HL-60/S4 treated with retinoic acid at 250 ng/mL for 4 days and 3 days (cell line): Measurements from ENCODE around the gene ZNF45.
"Not testable (repeated sequence)": the region's sequence is repeated elsewhere in the genome, so short reads cannot be mapped to it uniquely, and the experiment has no call there.

Experiments used
- in situ Hi-C: fragments of 300-500 bp; cut with MboI; formaldehyde crosslinking; loops from 2 replicates; pipeline ENCODE4 v1.7.0; 2022; ENCODE audit warnings: low sequenced_read_pairs

Gene ZNF45

DNA sequence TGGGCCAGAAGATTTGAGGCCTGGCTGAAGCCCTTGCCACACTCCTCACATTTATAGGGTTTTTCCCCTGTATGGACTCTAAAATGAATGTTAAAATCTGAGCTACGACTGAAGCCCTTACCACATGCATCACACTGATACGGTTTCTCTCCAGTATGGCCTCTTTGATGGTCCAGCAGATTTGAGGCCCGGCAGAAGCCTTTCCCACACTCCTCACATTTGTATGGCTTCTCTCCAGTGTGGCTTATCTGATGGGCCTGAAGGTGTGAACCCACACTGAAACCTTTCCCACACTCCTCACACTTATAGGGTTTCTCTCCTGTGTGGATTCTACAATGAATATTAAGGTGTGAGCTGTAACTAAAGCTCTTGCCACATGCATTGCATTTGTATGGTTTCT lies 21.0 kb downstream of the ZNF45 start:
- in situ Hi-C loops: no loop called here

DNA sequence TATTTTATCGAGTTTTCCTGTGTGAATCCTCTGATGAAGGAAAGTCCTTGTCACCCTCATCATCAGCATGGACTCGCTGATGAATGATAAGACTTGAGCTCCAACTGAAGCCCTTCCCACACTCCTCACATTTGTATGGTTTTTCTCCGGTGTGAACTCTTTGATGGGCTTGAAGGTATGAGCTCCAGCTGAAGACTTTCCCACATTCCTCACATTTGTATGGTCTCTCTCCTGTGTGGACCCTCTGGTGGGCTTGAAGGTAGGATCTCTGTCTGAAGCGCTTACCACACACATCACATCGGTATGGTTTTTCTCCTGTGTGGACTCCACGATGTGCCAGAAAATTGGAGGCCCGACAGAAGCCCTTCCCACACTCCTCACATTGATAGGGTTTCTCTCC lies 21.7 kb downstream of the ZNF45 start:
- in situ Hi-C loops: no loop called here

DNA sequence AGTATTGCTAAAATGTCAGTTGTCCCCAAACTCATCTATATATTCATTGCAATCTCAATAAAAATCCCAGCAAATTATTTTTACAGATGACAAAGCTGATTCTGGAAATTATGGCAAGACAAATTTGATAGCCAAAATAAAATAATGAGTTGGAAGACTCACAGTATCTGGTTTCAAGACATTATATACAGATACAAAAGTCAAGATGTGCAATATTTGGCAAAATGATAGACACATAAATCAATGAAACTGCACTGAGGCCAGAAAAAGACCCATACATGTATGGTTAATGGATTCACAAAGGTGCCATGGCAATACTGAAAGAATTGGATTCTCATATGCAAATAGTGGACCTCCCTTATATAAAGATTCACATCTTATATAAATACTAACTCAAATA lies 24.2 kb downstream of the ZNF45 start:
- in situ Hi-C loops: no loop called here

DNA sequence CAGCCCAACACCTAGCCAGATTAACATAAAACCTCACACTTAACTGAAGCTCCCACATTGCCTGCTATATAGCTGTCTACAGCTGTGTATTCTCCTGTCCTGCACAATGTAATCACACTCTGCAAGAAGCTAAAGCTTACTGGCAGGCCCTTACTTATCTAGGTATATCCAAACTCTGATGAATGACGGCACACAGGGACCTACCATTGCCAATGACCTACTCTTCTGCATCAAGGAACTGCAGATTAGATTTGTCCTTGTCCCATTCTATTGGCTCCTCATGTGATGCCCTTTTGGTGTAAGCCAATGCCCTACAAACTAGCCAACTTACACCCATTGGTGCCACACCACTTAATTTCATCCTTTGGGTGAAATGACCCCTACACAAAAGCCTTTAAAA lies 26.4 kb downstream of the ZNF45 start:
- in situ Hi-C loops: no loop called here

DNA sequence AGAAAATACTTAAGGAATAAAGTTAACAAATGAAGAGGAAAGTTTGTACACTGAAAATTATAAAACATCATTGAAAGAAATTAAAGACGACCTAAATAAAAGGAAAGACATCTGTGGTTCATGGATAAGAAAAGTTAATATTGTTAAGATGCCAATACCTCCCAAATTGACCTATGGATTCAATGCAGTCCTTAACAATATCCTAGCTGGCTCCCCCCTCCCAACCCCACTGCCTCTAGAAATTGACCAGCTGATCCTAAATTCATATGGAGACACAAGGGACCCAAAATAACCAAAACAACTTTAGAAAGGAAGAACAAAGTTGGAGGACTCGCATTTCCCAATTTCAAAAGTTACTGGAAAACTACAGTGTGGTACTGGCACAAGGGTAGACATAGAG lies 28.3 kb downstream of the ZNF45 start:
- in situ Hi-C loops: no loop called here

DNA sequence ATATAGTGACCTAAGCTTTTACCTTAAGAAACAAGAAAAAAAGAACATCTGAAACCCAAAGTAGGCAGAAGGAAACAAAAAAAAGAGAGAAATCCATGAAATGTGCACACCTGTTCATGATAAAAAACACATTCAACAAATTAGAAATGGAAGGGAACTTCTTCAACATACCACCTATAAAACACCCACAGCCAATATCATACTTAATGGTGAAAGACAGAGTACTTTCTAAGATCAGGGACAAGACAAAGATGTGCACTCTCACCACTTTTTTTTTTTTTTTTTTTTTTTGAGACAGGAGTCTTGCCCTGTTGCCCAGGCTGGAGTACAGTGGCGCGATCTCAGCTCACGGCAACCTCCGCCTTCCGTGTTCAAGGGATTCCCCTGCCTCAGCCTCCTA lies 29.2 kb downstream of the ZNF45 start:
- in situ Hi-C loops: no loop called here

GRCh38 chr19:43902399-43902798 lies 32.7 kb downstream of the ZNF45 start:
- in situ Hi-C loops: no loop called here

- in situ Hi-C loops: no loop called here
Measured at GRCh38 chr19:43901395-43902390, 33.4 kb downstream of the ZNF45 start.

DNA sequence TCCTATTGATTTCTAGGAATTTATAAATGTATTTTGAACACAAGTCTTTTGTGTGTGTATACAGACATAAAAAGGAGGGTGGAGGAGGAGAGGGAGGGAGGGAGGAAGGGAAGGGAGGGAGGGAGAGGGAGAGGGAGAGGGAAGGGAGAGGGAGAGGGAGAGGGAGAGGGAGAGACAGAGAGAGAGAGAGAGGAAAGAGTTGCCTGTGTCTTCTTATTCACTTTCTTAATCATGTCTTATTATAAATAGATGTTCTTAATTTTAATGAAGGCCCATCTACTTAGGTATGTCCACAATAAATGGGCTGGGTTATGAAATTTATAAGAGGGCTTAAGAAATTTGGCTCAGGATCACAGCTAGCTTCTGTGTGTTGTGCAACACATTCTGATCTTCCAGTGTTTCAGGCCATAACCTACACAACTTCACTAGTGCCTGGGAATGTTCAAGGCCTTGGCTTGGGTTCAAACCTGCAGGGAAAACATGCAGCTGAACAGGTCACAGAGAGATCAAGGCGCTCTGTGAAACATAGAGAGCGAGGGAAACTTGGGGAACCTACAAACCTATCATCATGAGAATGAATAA lies 39.3 kb downstream of the ZNF45 start:
- in situ Hi-C loops: no loop called here

- in situ Hi-C loops: no loop called here
Measured at GRCh38 chr19:43883864-43884263, 51.2 kb downstream of the ZNF45 start, which contains the start of gene ZNF404. TSS of gene ZNF404 (minus strand) at chr19:43883964.

DNA sequence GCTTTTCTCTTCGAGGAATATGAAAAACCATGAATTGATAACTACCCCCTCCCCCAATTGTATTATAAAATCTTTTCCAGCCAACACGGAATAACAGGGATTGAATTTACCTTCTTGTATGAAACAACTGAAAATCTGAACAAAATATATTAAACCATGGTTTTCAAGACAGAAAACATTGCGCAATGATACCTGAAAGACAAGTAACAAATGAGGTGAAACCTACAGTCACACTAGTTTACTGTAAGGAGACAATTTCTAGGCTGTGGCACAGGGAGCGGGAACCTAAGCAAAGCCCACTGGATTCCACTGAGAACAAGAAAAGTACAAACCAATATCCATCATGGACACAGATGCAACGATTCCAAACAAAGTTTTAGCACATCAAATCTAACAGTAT lies 54.6 kb downstream of the ZNF45 start:
- in situ Hi-C loops: no loop called here

DNA sequence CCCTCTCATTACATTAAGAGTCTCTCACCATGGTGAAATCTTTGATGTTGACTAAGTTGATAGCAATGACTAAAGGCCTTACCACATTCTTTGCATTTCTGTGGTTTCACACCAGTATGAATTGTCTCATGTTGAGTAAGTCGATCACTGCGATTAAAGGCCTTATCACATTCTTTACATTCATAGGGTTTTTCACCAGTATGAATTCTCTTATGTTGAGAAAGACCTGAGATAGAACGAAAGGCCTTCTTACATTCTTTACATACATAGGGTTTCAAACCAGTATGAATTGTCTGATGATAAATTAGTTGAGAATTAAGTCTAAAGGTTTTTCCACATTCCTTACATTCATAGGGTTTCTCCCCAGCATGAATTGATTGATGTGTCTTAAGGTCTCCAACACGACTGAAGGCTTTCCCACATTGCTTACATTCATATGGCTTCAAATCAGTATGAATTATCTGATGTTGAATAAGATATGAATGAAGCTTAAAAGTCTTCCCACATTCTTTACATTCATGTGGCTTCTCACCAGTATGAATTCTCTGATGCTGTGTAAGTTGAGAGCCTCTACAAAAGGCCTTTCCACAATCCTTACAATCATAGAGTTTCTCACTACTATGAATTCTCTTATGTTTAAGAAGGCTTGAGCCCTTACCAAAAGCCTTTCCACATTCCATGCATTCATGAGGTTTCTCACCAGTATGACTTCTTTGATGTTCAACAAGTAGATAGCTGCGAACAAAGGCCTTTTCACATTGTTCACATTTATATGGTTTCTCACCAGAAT lies 62.3 kb downstream of the ZNF45 start:
- in situ Hi-C loops: no loop called here

DNA sequence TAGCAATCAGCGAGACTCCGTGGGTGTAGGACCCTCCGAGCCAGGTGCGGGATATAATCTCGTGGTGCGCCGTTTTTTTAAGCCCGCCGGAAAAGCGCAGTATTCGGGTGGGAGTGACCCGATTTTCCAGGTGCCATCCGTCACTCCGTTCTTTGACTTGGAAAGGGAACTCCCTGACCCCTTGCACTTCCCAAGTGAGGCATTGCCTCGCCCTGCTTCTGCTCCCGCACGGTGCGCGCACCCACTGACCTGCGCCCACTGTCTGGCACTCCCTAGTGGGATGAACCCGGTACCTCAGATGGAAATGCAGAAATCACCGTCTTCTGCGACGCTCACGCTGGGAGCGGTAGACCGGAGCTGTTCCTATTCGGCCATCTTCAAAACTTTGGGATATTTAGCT lies 68.2 kb downstream of the ZNF45 start:
- in situ Hi-C loops: not testable (repeated sequence)
